Activated effector memory CD4-positive, alpha-beta T cell treated with anti-CD3 and anti-CD28 coated beads, Interleukin-2, amount 50 U/mL, for 16 hours (primary cell): ENCODE results near the gene CXorf65.

Experiments used
- DNase-seq: peaks from one replicate; pipeline ENCODE4 v3.0.0-alpha.2; 2020

CXorf65 gene

GRCh38 chrX:71060127-71060526, 46.4 kb downstream of the CXorf65 start:
- DNase-seq = no peak

- no peak for DNase-seq
These were observed 48.6 kb downstream of the CXorf65 start for GRCh38 chrX:71057848-71058530.

GRCh38 chrX:71056867-71057266, 49.7 kb downstream of the CXorf65 start:
- no peak for DNase-seq
